KOPT-K1 (cell line): Measurements from ENCODE around the gene DIP2A.

Experiments
- H3K27ac ChIP-seq: fragments of 200-600 bp; sonication (generic); 2 replicates; pipeline ENCODE4 v1.5.1; 2016; ENCODE audit warnings: antibody characterized with exemption, mild to moderate bottlenecking, low read depth, low read length; ENCODE audit not compliant: poor library complexity, severe bottlenecking
- H3K36me3 ChIP-seq: fragments of 200-600 bp; sonication (generic); 2 replicates; pipeline ENCODE4 v1.5.1; 2017; ENCODE audit warnings: antibody characterized with exemption, mild to moderate bottlenecking, low read length, moderate library complexity; ENCODE audit not compliant: insufficient read depth
- H3K9me3 ChIP-seq: fragments of 200-600 bp; sonication (generic); 2 replicates; pipeline ENCODE4 v1.5.1; 2017; ENCODE audit warnings: antibody characterized with exemption, low read length, mild to moderate bottlenecking; ENCODE audit not compliant: insufficient read depth, poor library complexity, severe bottlenecking

Gene DIP2A

DNA sequence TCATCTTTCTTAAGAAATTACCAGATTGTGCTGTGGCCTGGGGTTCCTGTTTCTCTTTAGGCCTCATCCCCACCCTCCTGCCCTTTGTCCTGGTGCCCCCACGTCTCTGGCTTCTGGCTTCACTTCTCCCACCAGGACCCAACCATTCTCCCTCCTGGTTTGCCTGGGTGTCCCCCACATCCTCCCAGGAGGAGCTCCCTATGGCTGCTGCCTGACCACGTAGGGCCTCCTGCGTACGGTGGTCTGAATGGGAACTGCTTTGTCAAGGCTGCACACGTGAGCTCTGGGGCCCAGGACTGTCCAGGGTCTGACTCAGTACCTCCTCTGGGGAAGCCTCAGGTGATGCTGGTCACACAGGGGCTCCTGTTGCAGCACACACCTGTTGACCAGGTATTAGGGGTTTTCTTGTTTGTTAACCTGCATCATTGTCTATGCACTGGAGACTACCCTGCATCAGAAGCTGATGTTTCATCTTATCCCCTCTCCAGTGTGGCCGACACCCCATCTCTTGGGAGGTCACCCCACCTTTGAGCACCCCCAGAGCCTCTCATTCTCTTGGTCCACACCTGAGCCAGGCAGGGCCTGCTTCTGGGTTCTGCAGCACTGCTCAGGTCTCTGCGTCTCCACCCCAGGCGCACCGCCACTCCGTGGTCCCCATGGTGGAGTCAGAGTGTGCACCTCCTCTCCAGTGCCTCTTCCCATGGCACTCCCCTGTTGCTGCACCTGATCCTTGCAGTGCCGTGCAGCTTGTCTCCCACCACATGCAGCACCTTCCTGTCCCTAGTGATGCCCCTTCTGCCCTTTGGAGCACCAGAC is 80.4 kb downstream of the DIP2A start:
- Histone ChIP-seq H3K9me3 (no peaks in the 10 kb centered on the region), H3K36me3 (peaks cover 91% of the 10 kb centered on the region), H3K27ac (no peak overlapping the region)

DNA sequence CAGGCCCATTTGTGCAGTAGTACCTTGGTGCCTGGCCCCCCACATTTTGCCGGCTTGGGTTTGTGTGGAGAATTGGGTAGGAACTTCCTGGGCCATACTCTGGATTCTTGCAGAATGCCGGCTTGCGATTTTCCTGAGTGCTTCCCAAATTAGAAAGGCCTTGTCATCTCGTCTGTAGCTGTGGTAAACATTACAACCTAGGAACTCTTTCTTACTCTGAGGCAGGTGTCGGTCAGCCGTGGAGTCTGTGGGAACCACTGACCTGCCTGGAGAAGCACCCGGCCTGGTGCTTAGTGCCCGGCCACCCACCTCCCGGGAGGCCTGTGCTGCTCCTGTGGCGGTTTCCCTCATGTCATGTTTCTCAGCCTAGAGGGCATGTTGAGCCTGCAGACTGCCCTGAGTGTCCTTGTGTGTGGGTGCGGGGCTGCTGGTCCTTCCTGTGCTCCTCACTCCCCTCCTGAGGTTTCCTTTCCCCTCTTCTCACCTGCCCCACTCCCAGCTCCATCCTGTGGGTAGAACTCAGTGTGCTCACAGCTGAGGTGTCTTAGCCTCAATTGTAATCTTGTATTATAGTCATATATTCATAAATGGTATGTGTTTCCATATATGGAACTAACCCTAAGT is 81.5 kb downstream of the DIP2A start:
- peaks cover 89% of the 10 kb centered on the region for H3K36me3 ChIP-seq

DNA sequence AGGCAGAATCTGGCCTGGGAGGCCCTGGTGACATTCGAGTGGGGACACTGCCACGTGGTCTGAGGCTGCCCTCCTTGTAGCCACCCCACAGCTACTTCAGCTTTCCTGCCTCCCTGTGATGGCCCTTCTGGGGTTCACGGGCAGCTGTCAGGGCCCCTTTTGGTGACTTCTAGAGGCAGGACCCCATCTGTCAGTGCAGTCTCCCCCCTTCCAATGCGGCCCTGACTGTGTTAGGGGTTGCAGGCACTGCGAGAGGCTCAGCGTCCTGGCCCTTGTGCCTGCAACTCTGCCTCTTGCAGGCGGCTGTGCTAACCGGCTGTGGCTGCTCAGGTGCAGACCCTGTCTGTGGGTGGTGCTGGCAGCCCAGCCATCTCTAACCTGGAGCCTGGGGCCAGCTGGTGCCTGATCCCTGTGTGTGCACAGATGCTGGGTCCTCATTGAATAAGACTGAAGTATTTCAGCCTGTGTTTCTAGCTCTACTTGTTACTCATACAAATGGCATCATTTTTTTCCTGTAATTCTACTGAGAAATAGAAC is 84.0 kb downstream of the DIP2A start:
- Histone ChIP-seq H3K9me3 (no peaks in the 10 kb centered on the region), H3K27ac (no peak overlapping the region), H3K36me3 (peaks cover 90% of the 10 kb centered on the region)

More for the DNA sequence above, 81.5 kb downstream of the DIP2A start:
- no peak overlapping the region for H3K27ac ChIP-seq
- no peaks in the 10 kb centered on the region for H3K9me3 ChIP-seq

- Histone ChIP-seq H3K36me3 (peaks cover 90% of the 10 kb centered on the region), H3K9me3 (no peaks in the 10 kb centered on the region), H3K27ac (no peak overlapping the region)
Measured at GRCh38 chr21:46543306-46543705, 84.6 kb downstream of the DIP2A start.

DNA sequence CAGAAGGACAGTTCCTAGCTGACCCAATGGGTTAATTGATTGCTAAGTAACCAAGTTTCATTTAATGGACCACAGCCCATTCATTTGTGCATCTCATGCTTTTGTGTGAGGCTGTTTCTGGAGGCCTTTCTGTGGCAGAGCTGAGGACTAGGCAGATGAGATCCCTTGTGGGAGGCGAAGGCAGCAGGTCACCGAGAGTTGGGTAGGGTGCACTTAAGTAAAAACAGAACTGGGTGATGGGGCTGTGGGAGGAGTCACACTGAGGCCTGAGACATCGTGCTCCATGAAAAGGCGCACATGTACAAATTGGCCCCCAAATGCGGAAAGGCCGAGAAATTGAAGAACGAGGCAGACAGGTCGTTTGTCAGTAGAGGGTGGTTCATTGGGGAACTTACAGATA is 85.3 kb downstream of the DIP2A start:
- Histone ChIP-seq H3K9me3 (no peaks in the 10 kb centered on the region), H3K27ac (no peak overlapping the region), H3K36me3 (peaks cover 91% of the 10 kb centered on the region)

DNA sequence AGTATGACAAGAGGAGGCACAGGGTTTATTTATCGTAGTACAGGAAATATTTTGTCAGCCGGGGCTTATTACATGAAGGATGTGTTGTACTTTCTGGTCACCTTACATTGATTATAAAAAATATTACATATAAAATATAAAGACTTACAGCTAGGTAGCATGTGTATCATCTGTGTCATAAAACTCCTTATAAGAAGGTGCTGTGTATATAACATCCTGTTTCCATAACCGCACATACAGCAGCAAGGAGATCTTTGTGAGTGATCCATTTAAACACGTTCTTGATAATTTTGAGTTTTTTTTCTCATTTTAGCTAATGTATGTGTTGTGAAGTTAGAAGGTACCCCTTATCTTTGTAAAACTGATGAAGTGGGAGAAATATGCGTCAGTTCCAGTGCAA is 86.1 kb downstream of the DIP2A start:
- no peaks in the 10 kb centered on the region for H3K9me3 ChIP-seq
- H3K36me3 ChIP-seq: peaks cover 85% of the 10 kb centered on the region
- no peak overlapping the region for H3K27ac ChIP-seq

- Histone ChIP-seq H3K9me3 (no peaks in the 10 kb centered on the region), H3K27ac (no peak overlapping the region), H3K36me3 (peaks cover 82% of the 10 kb centered on the region)
Measured at GRCh38 chr21:46545363-46545762, 86.7 kb downstream of the DIP2A start.

DNA sequence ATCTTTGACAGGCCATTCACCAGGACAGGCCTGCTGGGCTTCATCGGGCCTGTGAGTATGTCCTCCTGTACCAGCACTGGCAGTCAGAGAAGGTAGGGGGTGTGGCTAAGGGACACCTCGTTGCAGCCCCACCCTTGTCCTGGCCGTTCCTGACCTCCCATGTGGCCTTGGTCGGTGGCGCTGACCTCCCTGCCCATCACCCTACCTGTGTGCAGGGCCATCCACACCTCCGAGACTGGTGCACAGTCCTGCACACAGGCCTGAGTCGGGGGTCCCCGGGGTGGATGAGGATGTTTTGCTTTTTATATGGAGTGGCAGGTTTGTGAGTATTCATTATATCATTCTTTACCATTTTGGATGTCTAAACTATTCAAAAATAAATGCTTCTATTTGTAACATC is 87.2 kb downstream of the DIP2A start:
- Histone ChIP-seq H3K27ac (no peak overlapping the region), H3K36me3 (peaks cover 82% of the 10 kb centered on the region), H3K9me3 (no peaks in the 10 kb centered on the region)

GRCh38 chr21:46546799-46547198 is 88.1 kb downstream of the DIP2A start:
- peaks cover 77% of the 10 kb centered on the region for H3K36me3 ChIP-seq
- no peak overlapping the region for H3K27ac ChIP-seq

GRCh38 chr21:46549650-46550049 is 91.0 kb downstream of the DIP2A start:
- H3K36me3 ChIP-seq: peaks cover 69% of the 10 kb centered on the region
- H3K9me3 ChIP-seq: no peaks in the 10 kb centered on the region
- H3K27ac ChIP-seq: no peak overlapping the region

More at GRCh38 chr21:46546799-46547198, 88.1 kb downstream of the DIP2A start:
- H3K9me3 ChIP-seq: no peaks in the 10 kb centered on the region

DNA sequence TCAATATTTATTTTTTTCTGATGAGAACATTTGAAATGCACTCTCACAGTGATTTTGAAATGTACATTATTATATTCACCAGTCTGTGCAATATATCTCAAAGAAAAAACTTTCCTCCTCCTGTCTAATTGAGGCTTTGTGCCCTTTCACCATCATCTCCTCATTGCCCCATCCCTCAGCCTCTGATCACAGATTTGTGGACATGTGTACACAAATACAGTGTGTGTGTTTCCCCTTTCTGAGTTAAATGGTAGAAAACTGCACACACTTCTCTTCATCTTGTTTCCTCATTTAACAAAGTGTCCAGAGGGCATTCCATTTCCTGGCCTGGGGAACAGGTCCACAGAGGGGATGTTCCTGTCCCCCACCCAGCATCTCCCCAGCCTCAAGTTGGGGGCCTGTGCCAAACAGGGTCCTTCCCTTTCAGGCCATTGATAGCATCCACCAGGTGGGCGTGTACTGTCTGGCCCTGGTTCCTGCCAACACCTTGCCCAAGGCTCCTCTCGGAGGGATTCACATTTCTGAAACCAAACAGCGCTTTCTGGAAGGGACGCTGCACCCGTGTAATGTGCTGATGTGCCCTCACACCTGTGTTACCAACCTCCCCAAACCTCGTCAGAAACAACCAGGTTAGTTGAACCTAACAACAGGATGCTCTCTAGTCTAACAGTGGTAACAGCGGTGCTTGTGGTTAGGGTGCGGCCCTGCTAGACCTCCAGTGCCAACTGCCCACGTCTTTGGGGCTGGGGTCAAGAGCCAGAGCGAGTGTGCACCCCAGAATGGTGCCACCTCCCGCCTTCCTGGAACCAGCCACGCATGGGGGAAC is 91.6 kb downstream of the DIP2A start:
- peaks cover 71% of the 10 kb centered on the region for H3K36me3 ChIP-seq
- H3K9me3 ChIP-seq: no peaks in the 10 kb centered on the region
- no peak overlapping the region for H3K27ac ChIP-seq

- Histone ChIP-seq H3K36me3 (peaks cover 67% of the 10 kb centered on the region), H3K27ac (no peak overlapping the region), H3K9me3 (no peaks in the 10 kb centered on the region)
Measured at GRCh38 chr21:46551636-46552241, 93.0 kb downstream of the DIP2A start.

DNA sequence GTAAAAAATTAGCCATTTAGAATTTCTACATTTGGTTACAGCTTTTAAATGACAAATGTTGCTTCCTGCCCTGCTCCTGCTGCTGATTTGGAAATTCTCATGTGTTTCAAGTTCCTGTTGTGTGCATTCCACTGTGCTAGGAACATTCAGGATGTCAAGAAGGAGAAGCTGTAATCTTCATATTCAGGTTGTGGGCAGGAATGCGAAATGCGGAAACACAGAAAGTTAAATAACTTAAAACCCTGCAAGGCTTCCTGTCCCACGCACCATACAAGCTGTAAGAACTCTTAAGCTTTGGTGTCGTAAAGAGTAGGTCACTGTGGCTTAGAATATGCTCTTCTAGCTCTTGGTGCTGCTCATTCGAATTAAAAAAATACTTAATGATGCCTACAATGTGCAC is 93.6 kb downstream of the DIP2A start:
- H3K36me3 ChIP-seq: peaks cover 67% of the 10 kb centered on the region
- no peak overlapping the region for H3K27ac ChIP-seq
- no peaks in the 10 kb centered on the region for H3K9me3 ChIP-seq

GRCh38 chr21:46552865-46553379 is 94.2 kb downstream of the DIP2A start:
- Histone ChIP-seq H3K9me3 (no peaks in the 10 kb centered on the region), H3K36me3 (peaks cover 67% of the 10 kb centered on the region), H3K27ac (no peak overlapping the region)
